GM06990 (cell line): ENCODE measurements around the gene SLC66A2.
A peak's percentile ranks its signal among the peaks of the same experiment; 100 is the strongest.

ENCODE experiments used
- DNase-seq: peaks from one replicate; pipeline ENCODE4 v3.0.0-alpha.2; 2011; ENCODE audit not compliant: insufficient read length; ENCODE audit errors: extremely low read depth
- H3K27me3 ChIP-seq: replicated peaks from 2 replicates; pipeline ENCODE4 v1.6.0; 2011; ENCODE audit warnings: low read length; ENCODE audit not compliant: control insufficient read depth, insufficient read depth
- H3K36me3 ChIP-seq: 2 replicates; pipeline ENCODE4 v1.5.1; 2011; ENCODE audit warnings: low read length; ENCODE audit not compliant: control insufficient read depth, insufficient read depth
- H3K4me3 ChIP-seq: replicated peaks from 2 replicates; pipeline ENCODE4 v1.5.1; 2011; ENCODE audit warnings: low read depth, mild to moderate bottlenecking, control low read depth, low read length
- CTCF ChIP-seq: IDR thresholded peaks from 2 replicates; pipeline ENCODE4 v1.5.1; 2011; ENCODE audit warnings: low read length, control low read depth, mild to moderate bottlenecking, inconsistent platforms; ENCODE audit not compliant: insufficient read depth, poor library complexity, severe bottlenecking

SLC66A2 gene

GRCh38 chr18:79970419-79971133 lies 19.1 kb upstream of the SLC66A2 start:
- no peak for TF ChIP-seq CTCF
- no peaks in the 10 kb centered on the region for H3K27me3 ChIP-seq
- H3K4me3 ChIP-seq: no peak overlapping the region
- DNase-seq: no peak
- H3K36me3 ChIP-seq: peaks cover 14% of the 10 kb centered on the region

- DNase-seq: peak; percentile 46
- Histone ChIP-seq H3K4me3 (peak overlapping the region; percentile 72), H3K36me3 (no peaks in the 10 kb centered on the region; the same call in 1 of the 2 replicates), H3K27me3 (no peaks in the 10 kb centered on the region)
- no peak for TF ChIP-seq CTCF
Measured at GRCh38 chr18:79965119-79965902, 13.9 kb upstream of the SLC66A2 start.

GRCh38 chr18:79964330-79965118 lies 13.1 kb upstream of the SLC66A2 start, which contains the start of gene HSBP1L1:
HSBP1L1 (plus strand) TSS chr18:79964643; CDS start chr18:79964736, 93 bp downstream.
- H3K27me3 ChIP-seq: no peaks in the 10 kb centered on the region
- no peaks in the 10 kb centered on the region; the same call in 1 of the 2 replicates for H3K36me3 ChIP-seq
- H3K4me3 ChIP-seq: peak within 1 kb of the TSS; percentile 72
- DNase-seq: peak; percentile 86
- TF ChIP-seq CTCF: peak; percentile 12

GRCh38 chr18:79963658-79964329 lies 12.3 kb upstream of the SLC66A2 start:
- Histone ChIP-seq H3K4me3 (peak overlapping the region; percentile 72), H3K36me3 (no peaks in the 10 kb centered on the region), H3K27me3 (no peaks in the 10 kb centered on the region)
- DNase-seq: no peak
- TF ChIP-seq CTCF: no peak

- DNase-seq: peak; percentile 65
- Histone ChIP-seq H3K27me3 (no peaks in the 10 kb centered on the region), H3K36me3 (no peaks in the 10 kb centered on the region), H3K4me3 (peak overlapping the region; percentile 13; the same call in 1 of the 2 replicates)
- TF ChIP-seq CTCF: peak; percentile 44
Measured at GRCh38 chr18:79962835-79963657, 11.6 kb upstream of the SLC66A2 start.
